Ammon's horn (tissue), 1 donor: ENCODE results near the gene NUDT17.
A peak's percentile ranks its signal among the peaks of the same experiment; 100 is the strongest.
"Not testable (repeated sequence)": the region's sequence is repeated elsewhere in the genome, so short reads cannot be mapped to it uniquely, and the experiment has no call there.

Experiments used
- DNase-seq: peaks from one replicate; pipeline ENCODE4 v3.0.0-alpha.2; 2016; ENCODE audit warnings: low spot score

NUDT17 gene, protein sequence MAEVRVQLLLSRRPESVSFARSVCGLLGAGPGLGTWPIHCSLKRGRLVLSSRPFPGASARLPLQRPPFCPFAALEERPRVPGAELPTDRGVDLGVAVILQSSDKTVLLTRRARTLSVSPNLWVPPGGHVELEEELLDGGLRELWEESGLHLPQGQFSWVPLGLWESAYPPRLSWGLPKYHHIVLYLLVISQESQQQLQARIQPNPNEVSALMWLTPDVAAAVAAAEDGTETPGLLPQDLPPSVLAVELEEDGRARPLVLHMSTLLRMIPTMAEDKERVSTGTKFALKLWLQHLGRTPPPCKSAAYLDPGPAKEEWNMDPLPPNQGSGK

DNA sequence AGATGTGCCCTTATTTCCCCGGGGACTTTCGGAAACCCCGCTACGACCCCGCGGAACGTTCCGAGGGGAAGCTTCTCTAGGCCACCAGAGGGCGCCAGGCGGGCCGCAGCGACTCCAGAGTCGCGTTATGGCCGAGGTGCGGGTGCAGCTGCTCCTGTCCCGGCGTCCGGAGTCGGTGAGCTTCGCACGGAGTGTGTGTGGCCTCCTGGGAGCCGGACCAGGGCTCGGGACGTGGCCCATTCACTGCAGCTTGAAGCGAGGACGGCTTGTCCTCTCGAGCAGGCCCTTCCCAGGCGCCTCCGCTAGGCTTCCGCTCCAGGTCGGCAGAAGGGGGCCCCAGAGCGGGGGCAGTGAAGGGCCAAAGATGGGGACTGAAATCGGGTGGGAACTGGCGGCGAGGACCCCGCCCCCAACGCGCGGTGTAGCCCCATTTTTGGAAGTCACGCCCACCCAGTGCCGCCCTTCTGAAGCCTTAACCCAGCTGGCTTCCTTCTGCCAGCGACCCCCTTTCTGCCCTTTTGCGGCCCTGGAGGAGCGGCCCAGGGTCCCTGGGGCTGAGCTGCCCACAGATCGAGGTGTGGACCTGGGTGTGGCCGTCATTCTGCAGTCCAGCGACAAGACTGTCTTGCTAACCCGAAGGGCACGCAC lies at the start of gene NUDT17:
NUDT17 (plus strand) TSS at position 117 of the 648 bp plus-strand sequence; CDS start at position 128, 11 bp downstream.
- peak; percentile 81 for DNase-seq

DNA sequence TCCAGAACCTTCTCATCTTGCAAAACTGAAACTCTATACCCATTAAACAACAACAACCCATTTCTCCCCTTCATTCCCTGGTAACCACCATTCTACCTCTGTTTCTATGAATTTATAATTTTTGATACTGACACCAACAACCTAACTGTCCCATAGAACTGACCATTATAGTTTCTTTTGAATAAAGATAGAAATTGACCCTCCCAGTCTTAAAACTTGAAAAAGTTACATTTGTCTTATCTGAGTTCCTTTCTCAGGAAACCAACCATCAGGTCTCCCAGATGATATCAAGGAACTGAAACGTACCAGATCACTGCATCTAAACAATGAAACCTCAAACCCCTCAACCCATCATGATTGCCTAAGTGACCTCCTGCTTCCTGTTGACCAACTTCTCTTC lies 48.7 kb upstream of the NUDT17 start:
- no peak for DNase-seq

DNA sequence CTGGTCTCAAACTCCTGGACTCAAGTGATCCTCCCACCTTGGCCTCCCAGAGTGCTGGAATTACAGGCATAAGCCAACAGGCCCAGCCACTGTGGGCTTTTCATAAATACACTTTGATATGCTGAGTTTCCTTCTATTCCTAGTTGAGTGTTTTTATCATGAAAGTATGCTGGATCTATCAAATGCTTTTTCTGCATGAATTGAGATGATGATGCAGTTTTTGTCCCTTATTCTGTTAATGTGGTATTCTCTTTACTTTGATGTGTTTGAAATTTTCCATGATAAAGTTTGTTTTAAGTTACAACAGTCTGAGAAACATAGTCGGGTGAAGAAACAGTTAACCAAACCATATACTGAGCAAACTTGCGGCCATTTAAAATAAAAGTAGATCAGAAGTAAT lies 45.6 kb upstream of the NUDT17 start:
- no peak for DNase-seq

DNA sequence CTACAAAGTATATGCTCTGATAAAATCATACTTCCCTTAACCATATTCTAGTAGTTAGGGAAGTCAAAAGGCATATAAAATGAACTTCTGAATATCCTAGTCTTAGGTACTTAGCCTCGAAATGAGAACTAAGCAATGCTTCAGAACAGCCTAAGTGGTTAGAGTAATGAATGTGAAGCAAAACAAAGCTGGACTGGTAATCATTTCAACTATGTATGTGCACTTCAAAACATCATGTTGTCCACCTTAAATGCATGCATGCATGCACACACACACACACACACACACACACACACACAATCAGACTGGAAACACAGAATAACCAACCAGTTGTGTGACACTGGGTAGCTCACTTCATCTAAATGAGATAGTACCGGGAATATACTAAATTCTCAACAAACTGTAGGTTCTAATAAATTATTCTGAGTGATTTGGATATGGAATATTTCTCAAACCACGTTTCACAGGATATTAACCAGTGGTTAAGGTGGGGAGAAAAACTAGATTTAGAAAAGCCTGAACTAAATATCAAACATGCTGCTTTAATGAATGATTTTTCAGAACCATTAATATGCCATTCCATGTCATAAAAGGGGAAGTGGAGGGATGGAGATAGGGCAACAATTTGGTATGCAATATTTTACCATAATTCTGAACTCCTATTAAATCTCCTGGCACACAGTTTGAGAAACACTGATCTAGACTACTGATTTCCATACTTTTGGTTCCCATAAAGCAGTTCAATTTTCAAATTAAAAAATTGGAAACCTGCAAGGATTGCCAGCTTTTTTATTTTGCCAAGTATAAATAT lies 41.0 kb upstream of the NUDT17 start:
- DNase-seq = no peak

DNA sequence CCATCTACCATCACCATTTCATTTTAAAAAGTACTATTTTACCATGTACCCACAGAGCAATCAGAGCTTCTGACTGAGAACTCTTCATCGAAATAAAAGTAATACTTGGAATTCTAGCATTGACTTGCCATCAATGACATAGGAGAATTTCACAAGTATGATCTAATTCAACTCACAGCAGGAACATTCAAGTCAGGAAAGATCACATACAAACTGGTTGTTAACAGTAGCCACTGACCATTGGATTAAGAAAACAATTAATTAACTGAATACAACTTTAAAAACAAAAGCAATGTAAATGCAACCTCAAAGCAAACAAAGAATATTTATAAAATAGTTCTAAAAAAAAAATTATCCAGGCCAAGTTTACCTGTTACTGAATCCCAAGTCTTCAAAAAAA lies 40.4 kb upstream of the NUDT17 start:
- DNase-seq = no peak

DNA sequence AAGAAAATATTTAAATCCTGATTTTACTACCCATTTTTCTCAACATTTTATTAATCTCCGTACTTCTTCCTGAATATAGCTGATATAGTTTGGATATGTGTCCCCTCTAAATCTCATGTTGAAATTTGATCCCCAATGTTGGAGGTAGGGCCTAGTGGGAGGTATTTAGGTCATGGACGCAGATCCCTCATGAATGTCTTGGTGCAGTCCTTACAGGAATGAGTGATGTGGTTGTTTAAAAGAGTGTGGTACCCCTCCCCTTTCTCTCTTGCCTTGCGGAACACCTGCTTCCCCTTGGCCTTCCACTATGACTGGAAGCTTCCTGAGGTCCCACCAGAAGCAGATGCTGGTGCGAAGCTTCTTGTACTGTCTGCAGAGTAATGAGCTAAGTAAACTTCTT lies 39.0 kb upstream of the NUDT17 start:
- no peak for DNase-seq

DNA sequence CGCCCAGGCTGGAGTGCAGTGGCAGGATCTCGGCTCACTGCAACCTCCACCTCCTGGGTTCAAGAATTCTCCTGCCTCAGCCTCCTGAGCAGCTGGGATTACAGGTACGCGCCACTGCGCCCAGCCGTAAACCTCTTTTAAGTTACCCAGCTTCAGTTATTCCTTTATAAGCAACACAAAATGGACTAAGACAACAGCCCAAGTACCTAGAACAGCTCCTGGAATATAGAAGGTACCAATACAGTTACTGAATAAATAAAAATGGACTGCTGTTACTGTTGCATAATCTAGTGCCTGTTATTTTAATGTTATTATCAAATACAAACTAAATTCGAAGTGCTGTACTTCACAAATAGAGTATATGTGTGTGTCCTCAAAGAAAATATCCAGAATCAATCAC lies 38.6 kb upstream of the NUDT17 start:
- DNase-seq = no peak

DNA sequence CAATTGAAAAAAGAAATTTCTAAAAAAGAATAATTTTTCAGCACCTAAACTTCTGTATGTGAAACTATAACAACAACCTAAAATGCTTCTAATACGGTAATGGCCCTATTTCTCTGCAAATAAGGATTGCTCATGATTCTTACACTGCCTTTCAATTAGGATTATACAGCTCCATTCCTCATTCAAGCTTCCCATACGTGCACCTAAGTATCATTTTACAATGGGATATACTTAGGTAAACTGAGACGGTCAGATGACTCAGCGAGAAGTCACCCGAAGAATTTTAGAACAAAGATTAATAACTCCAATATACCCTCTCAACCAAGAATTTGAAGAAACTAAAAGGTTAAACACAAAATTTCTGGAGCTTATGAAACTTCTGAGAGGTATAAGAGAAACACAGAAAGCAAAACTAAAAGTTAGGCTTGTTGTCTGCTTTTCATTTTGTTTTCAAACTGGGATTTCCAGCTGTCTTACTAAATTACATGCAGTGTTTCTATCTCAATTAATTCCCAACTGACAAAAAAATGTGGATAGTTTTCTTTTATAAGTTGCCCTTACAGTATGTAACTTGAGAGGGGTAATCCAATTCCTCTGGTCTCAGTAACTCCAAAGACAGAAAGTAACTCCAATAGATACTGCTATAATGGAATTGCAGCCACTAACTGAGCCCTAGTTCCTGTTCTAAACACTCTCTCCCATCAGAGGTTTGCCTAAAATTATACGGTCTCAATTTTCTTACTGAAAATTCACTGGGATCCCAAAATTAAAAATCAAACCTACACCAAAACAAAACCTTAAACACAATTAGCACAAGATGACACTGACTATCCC lies 32.2 kb upstream of the NUDT17 start:
- not testable (repeated sequence) for DNase-seq

DNA sequence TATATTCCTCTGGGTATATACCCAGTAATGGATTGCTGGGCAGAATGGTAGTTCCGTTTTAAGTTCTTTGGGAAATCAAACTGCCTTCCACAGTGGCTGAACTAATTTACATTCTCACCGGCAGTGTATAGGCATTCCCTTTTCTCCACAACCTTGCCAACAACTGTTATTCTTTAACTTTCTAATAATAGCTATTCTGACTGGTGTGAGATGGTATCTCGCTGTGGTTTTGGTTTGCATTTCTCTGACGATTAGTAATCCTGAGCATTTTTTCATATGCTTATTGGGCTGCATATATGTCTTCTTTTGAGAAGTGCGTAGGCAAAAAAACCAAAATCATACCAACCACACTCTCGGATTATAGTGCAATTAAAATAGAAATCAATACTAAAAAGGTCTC lies 27.3 kb upstream of the NUDT17 start:
- not testable (repeated sequence) for DNase-seq

DNA sequence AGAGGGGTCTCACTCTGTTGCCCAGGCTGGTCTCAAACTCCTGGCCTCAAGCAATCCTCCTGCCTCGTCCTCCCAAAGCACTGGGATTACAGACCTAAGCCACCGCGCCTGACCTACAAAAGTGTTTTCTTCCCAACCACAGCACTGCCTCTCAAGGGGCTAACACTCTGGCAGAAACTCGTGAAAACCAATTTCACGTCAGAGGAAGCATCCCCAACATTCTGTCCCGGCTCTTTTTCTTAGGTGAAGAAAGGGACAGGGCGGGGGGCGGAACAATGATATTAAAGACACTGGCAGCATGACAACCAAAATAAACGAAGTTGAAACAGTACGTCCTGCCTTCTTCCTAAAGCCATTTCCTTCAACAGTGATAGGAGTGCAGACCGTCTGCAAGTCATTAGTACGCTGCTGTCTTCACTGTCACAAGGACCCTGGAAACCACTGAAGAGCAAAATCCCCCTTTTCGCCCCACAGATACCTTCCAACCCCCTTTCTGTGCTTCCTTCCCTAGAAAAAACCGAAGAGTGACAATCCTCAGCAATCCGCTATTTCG lies 22.6 kb upstream of the NUDT17 start:
- not testable (repeated sequence) for DNase-seq

DNA sequence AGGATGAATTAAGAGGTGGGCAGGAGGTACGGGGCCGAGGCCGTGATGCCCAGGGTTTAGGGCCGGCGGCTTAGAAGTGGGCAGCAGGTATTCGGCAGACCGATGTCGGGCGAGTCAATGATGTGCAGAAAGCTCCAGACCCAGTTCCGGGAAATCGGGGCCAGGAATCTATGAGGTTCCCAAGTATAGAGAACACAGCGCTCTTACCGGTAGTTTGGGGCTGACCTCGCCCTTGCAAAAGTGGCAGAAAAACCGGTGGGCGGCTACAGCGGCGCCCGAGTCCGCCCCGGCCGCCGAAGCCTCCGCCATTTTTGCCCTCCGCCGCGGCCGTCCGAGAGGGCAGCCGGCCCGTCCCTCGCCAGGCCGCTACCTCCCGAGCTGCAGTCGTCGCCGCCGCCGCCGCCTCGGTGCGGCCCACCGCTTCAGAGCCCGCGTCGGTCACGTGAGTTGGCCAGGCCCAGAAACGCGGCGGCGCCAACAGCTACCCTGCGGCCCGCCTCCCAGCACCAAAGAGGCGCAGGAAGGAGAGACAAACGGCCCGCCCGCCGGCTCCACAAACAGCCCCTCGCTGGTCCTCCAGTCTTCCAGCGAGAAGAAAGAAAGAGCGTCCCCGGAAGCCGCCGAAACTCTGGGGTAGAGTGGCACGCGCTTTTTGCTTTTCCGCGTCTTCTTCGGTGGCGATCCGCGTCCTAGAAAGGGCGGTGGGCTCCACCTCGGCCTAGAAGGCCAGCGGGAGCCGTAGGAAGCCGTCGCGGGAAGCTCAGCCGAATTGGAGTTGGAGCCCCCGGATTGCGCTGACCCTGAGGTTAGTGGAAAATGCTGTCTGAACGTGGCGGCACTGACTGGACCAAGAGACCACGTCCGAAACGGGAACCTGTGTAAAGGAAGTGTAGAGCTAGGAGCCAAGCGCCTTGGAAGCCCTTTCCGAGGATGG lies 21.6 kb upstream of the NUDT17 start, which contains the start of the genes POLR3C and RNF115:
POLR3C (plus strand) TSS at position 636 of the 934 bp plus-strand sequence. CDS start 1,577 bp downstream, outside the sequence.
RNF115 (minus strand) TSS at position 531 of the 934 bp plus-strand sequence; CDS start at position 309, 222 bp downstream.
- DNase-seq = peak; percentile 95

DNA sequence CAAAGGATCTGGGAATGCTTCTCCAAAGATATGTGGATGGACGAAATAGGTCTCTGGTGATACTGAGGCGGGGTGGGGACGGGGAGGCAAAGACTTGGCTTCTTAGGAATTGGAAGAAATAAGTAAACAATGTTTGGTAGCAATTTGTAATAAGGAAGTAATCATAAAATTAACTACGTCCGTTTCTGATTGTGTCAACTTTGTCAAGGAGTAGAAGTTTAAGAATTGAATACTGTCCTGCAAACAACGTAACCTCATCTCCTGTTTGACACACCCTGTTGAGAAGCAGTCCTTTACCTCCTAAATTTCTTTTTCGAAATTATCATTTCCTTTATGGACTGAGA lies 21.0 kb upstream of the NUDT17 start:
- no peak for DNase-seq

DNA sequence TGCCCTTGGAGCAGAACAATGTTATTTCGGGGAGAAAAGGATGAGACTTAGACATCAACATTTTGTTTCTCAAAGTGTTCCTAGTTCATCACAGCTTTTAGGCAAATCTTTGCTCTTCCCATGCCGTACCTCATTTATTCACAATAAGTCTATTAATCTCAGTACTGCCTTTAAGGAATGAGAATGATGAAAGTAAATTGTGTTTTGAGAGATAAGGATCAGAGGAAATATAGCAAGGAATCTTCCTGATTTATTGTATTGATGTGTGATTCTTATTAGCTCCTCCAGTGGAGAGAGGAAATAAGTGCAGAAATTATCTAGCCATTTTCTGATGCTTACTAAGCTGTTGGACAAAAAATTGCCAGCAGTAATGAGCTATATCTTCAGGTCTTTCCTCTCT lies 19.4 kb upstream of the NUDT17 start:
- DNase-seq = no peak

DNA sequence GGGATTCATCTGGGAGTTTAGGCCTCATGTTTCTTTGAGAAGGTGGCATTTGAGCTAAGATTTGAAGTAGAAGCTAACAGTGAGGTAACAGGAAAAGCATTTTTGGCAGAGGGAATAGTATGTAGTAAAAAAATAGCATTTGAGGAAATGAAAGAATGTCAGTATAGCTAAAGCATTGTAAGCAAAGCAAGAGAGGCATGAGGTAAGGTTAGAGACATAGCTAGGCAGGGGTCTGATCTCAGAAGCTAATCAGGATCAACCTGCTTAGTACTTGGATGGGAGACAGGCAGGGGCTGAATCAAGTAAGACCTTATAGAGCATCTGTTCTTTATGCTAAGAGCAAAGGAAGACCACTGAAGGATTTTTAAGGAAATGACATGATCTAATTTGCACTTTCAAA lies 17.5 kb upstream of the NUDT17 start:
- DNase-seq = no peak

DNA sequence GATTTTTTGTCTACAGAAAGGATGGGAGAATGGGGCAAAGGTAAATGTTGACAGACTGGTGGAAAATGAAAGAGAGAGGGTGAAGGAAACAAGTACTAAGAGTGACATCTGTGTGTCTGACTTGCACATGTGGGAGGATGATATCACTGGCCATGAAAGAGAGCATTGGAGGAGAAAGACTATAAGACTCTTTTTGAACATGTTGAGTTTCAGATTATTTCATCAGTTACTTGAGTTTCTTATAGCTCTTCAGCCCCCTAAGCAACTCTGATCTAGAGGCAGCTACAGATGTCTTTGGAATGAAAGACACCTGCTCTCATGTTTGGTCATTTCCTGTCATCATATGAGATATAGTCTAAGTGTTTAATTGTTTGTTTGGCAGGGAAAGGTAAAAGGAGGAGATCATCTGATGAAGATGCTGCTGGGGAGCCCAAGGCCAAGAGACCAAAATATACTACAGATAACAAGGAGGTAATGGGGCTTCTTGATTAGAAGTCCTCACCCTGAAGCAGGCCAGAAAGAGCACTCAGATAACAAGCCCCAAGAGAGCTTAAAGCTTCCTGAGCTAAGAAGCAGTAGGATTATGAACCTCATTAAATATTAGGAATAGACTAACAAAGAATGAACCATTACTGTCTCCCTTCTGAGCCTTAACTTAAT lies 16.9 kb upstream of the NUDT17 start:
- no peak for DNase-seq

DNA sequence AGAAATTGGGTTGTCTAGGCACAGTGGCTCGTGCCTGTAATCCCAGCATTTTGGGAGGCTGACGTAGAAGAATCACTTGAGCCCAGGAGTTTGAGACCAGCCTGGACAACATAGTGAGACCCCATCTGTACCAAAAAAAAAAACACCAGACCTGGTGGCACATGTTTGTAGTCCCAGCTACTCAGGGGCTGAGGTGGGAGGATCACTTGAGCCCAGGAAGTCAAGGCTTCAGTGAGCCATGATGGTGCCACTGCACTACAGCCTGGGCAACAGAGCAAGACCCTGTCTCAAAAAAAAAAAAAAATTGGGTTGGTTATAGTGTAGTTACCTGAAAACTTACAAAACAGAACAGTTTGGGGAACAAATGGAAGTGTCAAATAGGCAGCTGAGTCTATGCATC lies 14.6 kb upstream of the NUDT17 start:
- not testable (repeated sequence) for DNase-seq

DNA sequence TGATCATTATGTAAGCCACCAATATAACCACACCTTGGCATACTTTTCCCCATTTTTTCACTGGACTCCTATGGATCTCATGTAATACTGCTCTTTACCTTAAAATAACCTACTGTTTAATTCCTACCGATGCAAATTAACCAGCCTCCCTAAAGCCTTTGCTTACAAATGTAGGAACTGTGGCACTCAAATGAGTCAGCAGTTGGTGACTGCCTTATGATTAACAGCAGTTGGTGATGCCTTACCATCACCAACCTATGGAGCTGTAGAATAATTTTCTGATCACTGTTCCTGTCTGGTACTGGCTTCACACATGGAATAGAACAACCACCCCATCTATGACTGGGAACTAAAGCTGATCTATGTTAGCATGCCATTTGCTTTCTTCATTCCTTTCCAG lies 7.8 kb upstream of the NUDT17 start:
- DNase-seq = no peak

DNA sequence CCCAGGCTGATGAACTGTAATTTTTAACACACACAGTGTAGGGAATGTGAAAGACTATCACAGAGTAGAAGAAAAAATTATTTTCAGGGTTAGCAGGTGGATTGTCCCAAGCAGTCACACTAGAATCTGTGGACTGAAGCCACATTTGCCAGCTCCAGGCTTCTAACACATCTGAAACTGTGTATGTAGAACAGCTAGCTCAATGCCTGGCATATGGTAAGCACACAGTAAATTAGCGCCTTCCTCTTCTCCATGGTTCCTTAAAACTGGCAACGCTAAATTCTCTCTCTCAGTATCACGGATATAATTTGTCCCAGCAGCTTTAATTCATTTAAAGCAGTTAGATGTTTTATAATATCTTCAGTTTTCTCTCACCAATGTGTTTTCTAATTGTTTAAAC lies 2.4 kb upstream of the NUDT17 start:
- no peak for DNase-seq

DNA sequence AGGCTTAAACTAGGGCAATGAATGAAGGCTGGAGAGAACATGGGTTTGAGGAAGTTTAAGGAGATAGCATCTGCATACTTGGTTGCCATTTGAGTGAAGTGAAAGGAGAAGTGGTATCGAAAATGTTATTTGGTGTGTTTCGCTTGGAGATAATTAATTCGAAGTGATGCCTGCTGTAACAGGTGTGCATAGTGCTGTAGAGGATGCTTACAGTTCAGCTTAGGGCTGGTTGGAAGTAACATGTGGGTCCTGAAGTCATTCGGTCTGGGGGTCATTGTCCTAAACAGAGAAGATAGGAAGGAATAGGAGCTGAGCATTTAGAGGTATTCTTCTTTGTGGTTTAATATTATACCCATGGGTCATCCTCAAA lies 301 bp upstream of the NUDT17 start:
- DNase-seq = peak; percentile 32

DNA sequence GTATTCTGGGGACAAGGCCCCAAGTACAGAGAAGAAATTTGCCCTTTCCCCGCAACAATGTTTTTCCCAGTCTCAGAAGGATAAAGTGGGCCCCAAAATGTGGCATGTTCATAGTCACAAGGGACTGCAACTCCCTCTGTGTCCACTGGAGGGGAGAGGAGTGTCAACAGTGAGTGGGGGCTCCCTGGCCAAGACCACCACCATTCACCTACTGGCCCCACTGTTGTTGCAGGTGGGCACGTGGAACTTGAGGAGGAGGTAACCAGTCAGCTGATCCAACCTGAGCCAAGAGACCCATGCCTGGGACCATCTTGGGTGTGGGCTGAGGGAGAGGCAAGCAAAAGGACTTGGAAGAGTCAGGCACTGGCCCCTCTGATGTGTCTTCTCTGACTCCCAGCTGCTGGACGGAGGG lies 777 bp downstream of the NUDT17 start:
- DNase-seq = peak; percentile 18
